Naive B cell (primary cell): ENCODE data around the gene LRRK1. TPM values are rescaled to one million over a fixed set of nuclear protein-coding genes. Genes with fewer than 3 reads are reported as not detected.

Experiments
- ATAC-seq, 2 donors: fragments of 150-1000 bp; cut with Tn5 transposase; 2 replicates each; pipeline ENCODE4 v1.10.0; 2021; ENCODE audit warnings: low read depth in 2 of 2, mild to moderate bottlenecking in 2 of 2, moderate library complexity in 2 of 2
- DNase-seq: peaks from one replicate; pipeline ENCODE4 v3.0.0; 2022
- H3K27ac Mint-ChIP-seq, 6 donors: one replicate each; pipeline ENCODE4 v1.8.0; 2020 to 2022; ENCODE audit warnings: mild to moderate bottlenecking in 6 of 6, mixed read lengths in 6 of 6, moderate library complexity in 5 of 6, inconsistent platforms in 2 of 6
- H3K27me3 Mint-ChIP-seq, 3 donors: one replicate each; pipeline ENCODE4 v1.8.0; 2021 to 2022; ENCODE audit warnings: mixed read lengths in 3 of 3, mild to moderate bottlenecking in 1 of 3
- H3K36me3 Mint-ChIP-seq, 2 donors: one replicate each; pipeline ENCODE4 v1.8.0; 2020 to 2022; ENCODE audit warnings: mixed read lengths in 2 of 2, inconsistent platforms in 1 of 2, mild to moderate bottlenecking in 1 of 2
- H3K4me1 Mint-ChIP-seq, 3 donors: one replicate each; pipeline ENCODE4 v1.8.0; 2020 to 2022; ENCODE audit warnings: mixed read lengths in 3 of 3, inconsistent platforms in 1 of 3, mild to moderate bottlenecking in 1 of 3, moderate library complexity in 1 of 3
- H3K4me3 Mint-ChIP-seq, 8 donors: one replicate each; pipeline ENCODE4 v1.8.0; 2020 to 2022; ENCODE audit warnings: mild to moderate bottlenecking in 8 of 8, mixed read lengths in 8 of 8, moderate library complexity in 8 of 8, inconsistent platforms in 2 of 8
- H3K9me3 Mint-ChIP-seq, 7 donors: one replicate each; pipeline ENCODE4 v1.8.0; 2020 to 2022; ENCODE audit warnings: mixed read lengths in 7 of 7, mild to moderate bottlenecking in 5 of 7, inconsistent platforms in 2 of 7, moderate library complexity in 1 of 7
- polyA plus RNA-seq, 6 donors: library from polyadenylated mRNA; unstranded; fragments of 300-500 nt; fragmentation: Illumina TruSeq; gene quantifications; one replicate each; pipeline ENCODE4 v1.2.3, GENCODE V29; 2021; ENCODE audit warnings: low read depth in 6 of 6

The LRRK1 gene
- polyA plus RNA-seq, 6 donors from 2014 or later: 3.4 to 10.3 (median 6.0) TPM

DNA sequence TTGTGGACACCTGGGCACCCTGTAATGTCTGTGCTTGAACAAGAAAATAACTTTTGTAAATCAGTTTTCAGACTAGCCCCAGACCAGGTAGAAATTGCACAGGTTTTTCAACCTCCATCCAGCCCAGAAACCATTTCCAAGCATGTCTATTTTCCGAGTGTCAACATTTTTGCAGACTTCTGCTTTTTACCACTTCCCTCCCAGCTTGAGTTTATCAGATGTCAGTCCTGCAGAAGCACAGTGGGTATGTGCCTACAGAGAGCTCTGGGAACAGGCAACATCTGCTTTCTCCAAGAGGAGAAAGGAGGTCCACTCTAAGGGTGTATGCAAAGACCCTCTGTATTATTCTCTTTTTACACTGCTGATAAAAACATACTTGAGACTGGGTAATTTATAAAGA, 83.9 kb downstream of the LRRK1 start:
- Mint-ChIP-seq H3K4me1 (peaks cover 12 to 23% (median 17%) of the 10 kb centered on the region in 3 donors), H3K4me3 (no peak overlapping the region), H3K9me3 (peaks cover 0 to 7% (median 0%) of the 10 kb centered on the region in 7 donors), H3K36me3 (peaks cover 17 to 21% of the 10 kb centered on the region in 2 donors), H3K27ac (peak overlapping the region in 1 of 6 donors; percentile 30), H3K27me3 (no peaks in the 10 kb centered on the region)
- ATAC-seq: no peak
- DNase-seq: no peak

DNA sequence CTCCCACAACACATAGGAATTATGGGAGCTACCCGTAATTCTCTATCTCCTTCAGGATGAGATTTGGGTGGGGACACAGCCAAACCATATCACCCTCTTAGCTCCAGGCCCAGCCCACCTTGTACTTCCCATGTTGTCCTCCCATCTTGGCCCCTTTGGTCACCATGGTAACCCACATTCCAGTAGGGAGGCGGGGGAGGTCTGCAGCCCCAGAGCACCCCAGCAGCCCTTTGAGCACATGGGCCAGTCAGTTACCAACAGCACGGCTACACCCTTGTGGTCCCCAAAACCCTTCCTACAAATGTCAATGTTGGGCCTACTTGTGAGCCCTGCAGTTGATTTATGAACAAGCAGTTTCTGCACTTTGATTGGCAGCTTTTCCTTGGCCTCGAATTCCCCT, 84.5 kb downstream of the LRRK1 start:
- Mint-ChIP-seq H3K27ac (no peak overlapping the region), H3K4me3 (no peak overlapping the region)

DNA sequence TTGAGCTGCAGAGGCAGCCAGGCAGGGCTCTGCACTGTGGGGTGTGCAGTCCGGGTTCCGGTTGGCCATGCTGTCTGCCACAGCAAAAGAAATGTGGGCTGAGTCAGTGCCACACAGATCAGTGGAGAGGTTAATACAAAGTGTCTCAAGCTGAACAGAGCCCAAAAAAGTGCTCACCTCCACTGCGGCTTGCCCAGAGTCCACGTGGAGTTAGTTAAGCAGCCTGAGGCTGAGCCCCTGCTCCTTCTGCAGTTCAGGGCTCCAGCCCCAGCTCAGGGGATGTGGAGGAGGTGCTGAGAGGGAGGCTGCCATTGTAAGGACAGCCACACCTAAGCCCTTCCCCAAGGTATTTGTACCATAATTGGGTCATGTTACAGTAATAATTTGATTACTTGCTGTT, 85.3 kb downstream of the LRRK1 start:
- H3K27me3 Mint-ChIP-seq: no peaks in the 10 kb centered on the region
- H3K27ac Mint-ChIP-seq: no peak overlapping the region
- H3K9me3 Mint-ChIP-seq: peaks cover 0 to 7% (median 2%) of the 10 kb centered on the region in 7 donors
- peaks cover 17 to 21% of the 10 kb centered on the region in 2 donors for H3K36me3 Mint-ChIP-seq
- ATAC-seq (no peak), DNase-seq (no peak)
- peak overlapping the region in 1 of 8 donors; percentile 29 for H3K4me3 Mint-ChIP-seq
- peaks cover 21 to 30% (median 21%) of the 10 kb centered on the region in 3 donors for H3K4me1 Mint-ChIP-seq

More for the DNA sequence above, 84.5 kb downstream of the LRRK1 start:
- DNase-seq: no peak
- no peak for ATAC-seq
- H3K27me3 Mint-ChIP-seq: no peaks in the 10 kb centered on the region
- peaks cover 17 to 21% of the 10 kb centered on the region in 2 donors for H3K36me3 Mint-ChIP-seq
- H3K4me1 Mint-ChIP-seq: peaks cover 18 to 29% (median 19%) of the 10 kb centered on the region in 3 donors
- H3K9me3 Mint-ChIP-seq: peaks cover 0 to 7% (median under 1%) of the 10 kb centered on the region in 7 donors

DNA sequence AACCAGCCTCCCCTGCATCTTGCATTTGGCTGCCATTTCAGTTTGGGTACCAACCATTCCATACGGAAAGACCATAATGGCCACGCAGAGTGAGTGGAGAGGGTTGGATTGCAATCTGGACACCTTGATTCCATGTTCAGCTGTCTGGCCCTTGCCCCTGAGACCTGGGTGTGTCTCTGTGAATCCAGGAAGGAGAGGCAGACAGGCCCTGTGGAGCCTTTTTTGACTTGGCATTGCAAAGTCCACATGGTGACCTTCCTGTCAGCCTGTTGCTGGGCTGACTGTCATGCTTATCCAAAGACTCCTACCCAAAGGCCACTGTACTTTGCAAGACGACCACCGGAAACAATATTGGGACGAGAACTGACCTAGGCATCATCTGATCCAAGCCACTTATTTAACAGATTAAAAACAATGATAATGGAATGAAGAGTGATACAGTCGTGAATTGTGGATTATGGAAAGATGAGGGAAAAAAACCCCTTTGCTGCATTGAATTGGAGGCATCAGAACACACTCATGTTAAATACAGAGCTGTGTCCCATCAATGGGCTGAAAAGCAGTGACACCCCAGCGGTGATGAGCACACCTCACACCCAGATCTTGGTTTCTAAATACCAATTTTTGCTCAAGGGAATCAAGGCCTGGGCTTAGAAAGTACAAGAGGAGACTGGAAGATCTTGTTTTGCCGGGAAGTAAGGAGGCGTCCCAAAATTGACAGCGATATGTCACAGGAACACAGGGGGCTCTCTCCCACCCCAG, 86.0 kb downstream of the LRRK1 start:
- Mint-ChIP-seq H3K27ac (peak overlapping the region in 1 of 6 donors; percentile 33), H3K36me3 (peaks cover 14 to 21% of the 10 kb centered on the region in 2 donors), H3K4me3 (peak overlapping the region in 1 of 8 donors; percentile 27), H3K4me1 (peaks cover 21 to 30% (median 21%) of the 10 kb centered on the region in 3 donors), H3K27me3 (no peaks in the 10 kb centered on the region), H3K9me3 (peaks cover 0 to 7% (median 2%) of the 10 kb centered on the region in 7 donors)
- no peak for ATAC-seq
- no peak for DNase-seq

DNA sequence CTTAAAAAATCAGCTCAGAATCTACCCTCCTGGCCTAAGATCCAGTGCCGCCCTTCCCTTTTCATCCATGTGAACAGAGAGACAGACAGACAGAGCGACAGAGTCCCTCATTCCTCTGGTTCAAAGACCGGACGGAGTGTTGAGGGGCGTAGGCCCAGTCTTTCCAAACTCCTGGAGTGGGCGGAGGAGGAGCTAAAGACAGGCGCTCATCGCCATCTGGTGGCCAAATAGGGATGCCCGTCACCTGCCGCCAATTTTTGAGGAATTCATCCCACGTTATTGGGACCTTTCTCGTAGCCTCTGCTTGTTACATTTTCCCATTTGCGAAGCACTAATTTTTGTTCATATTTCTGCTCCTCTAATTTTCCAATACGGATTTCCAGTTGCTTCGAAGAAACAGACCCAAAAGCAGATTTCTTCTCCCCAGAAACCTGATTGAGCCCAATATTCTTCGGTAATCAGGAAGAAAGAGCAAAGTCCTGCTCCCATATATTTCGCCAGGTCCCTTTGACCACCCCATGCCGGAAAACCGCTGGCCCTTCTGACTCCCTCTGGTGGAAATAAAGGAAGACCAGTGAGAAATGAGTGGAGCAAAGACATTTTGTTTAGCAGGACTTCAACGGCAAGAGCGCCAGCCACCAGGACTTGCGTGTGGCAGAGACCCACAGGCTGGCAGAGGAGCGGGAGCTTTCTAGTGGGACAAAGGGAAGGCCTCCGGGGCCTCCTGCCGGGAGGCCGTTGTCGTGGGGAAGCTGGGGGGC, 88.0 kb downstream of the LRRK1 start:
- peak; percentile 66 for DNase-seq
- Mint-ChIP-seq H3K36me3 (peaks cover 7 to 21% of the 10 kb centered on the region in 2 donors), H3K9me3 (peaks cover 0 to 7% (median 2%) of the 10 kb centered on the region in 7 donors), H3K27me3 (no peaks in the 10 kb centered on the region), H3K27ac (peak overlapping the region in 1 of 6 donors; percentile 84), H3K4me1 (peaks cover 15 to 26% (median 21%) of the 10 kb centered on the region in 3 donors), H3K4me3 (peak overlapping the region; percentile 78 to 94 (median 88))
- peak; percentile 42 to 52 for ATAC-seq

DNA sequence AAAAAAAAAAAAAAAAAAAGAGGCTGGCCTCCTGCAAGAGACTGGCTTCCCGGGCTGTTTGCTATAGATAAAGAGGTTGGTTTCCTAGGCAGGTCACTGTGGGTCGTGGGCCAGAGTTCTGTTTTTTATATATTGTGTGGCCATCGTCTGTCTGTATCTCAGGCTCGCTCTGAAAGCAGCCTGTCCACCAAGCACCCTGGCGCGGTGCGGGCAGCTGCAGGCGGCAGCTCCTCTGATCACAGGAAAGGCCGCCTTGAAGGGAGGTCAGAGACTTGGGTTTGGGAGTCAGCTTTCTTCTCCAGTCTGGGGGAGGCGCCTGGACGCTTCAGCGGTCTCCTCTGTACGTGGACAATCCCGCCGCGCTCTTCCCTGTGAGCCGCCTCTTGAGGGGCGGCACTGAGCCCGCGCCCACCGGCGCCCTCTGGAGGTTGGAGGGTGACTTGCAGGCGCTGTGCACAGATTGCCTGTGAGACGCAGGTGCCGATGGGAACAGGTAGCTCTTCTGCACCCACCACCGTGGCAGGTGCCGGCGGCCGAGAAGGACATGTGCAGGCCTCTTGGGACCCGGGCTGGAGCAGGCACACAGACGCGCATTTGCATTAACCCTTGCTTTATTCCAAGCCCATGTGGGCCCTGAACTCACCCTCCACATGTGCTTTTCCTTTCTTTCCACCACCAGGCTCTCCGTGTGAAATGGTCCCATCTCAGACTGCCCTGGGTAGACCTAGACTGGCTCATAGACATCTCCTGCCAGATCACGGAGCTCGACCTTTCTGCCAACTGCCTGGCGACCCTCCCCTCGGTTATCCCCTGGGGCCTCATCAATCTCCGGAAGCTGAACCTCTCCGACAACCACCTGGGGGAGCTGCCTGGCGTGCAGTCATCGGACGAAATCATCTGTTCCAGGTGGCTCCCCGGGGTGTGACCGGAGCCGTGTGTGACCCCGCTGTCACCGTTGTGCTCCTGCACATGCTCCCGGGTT, 89.3 kb downstream of the LRRK1 start:
- Mint-ChIP-seq H3K27ac (peak overlapping the region in 3 of 6 donors; percentile 3 to 82 (median 80)), H3K36me3 (peaks cover 7 to 18% of the 10 kb centered on the region in 2 donors), H3K27me3 (no peaks in the 10 kb centered on the region), H3K4me1 (peaks cover 12 to 23% (median 21%) of the 10 kb centered on the region in 3 donors), H3K9me3 (peaks cover 0 to 7% (median 2%) of the 10 kb centered on the region in 7 donors), H3K4me3 (peak overlapping the region; percentile 78 to 94 (median 88))
- ATAC-seq: peak; percentile 89 to 90
- peak; percentile 80 for DNase-seq

DNA sequence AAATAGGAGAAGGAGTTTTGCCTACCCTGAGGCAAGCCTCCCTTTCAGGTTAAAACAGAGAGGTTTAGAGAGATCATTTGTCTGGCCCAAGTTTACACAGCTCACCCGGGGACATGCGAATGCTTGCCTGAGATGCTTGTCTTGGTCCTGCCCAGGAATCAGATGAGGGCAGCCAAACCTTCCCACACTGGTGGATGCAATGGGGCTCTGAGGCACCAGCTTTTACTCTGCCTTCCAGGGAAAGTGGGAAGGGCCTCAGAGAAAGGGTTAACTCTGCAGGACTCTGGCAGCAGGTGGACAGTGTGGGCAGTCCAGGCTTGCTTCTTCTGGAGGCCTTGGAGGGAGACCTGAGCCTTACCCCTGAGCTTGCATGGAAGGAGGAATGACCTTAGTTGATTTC, 90.0 kb downstream of the LRRK1 start:
- peaks cover 7 to 10% of the 10 kb centered on the region in 2 donors for H3K36me3 Mint-ChIP-seq
- H3K27me3 Mint-ChIP-seq: no peaks in the 10 kb centered on the region
- H3K4me1 Mint-ChIP-seq: peaks cover 12 to 23% (median 21%) of the 10 kb centered on the region in 3 donors
- no peak overlapping the region for H3K27ac Mint-ChIP-seq
- ATAC-seq (no peak), DNase-seq (no peak)
- H3K9me3 Mint-ChIP-seq: peaks cover 0 to 7% (median 2%) of the 10 kb centered on the region in 7 donors
- H3K4me3 Mint-ChIP-seq: peak overlapping the region in 4 of 8 donors; percentile 33 to 92 (median 83)

DNA sequence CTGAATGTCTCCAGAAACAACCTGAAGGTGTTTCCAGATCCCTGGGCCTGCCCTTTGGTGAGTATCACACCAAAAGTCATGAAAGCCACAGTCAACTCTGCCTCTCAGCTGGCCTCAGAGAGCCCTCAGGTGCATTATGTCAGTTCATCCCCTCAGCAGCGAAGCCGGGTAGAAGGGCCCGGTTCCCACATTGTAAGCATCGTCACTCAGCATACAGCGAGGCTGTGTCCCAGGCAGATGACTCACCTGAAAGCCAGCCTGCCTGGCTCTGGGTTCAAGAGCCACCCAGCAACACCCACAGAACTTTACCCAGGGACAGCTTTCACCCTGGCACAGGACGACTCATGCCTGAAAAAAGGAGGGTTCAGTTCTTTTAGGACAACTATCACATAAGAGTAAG, 91.6 kb downstream of the LRRK1 start:
- no peak overlapping the region for H3K4me3 Mint-ChIP-seq
- no peaks in the 10 kb centered on the region for H3K27me3 Mint-ChIP-seq
- peaks cover 12 to 23% (median 21%) of the 10 kb centered on the region in 3 donors for H3K4me1 Mint-ChIP-seq
- no peak for DNase-seq
- H3K36me3 Mint-ChIP-seq: peaks cover 0 to 7% of the 10 kb centered on the region in 2 donors
- no peak for ATAC-seq
- no peak overlapping the region for H3K27ac Mint-ChIP-seq
- peaks cover 0 to 2% (median 0%) of the 10 kb centered on the region in 7 donors for H3K9me3 Mint-ChIP-seq

DNA sequence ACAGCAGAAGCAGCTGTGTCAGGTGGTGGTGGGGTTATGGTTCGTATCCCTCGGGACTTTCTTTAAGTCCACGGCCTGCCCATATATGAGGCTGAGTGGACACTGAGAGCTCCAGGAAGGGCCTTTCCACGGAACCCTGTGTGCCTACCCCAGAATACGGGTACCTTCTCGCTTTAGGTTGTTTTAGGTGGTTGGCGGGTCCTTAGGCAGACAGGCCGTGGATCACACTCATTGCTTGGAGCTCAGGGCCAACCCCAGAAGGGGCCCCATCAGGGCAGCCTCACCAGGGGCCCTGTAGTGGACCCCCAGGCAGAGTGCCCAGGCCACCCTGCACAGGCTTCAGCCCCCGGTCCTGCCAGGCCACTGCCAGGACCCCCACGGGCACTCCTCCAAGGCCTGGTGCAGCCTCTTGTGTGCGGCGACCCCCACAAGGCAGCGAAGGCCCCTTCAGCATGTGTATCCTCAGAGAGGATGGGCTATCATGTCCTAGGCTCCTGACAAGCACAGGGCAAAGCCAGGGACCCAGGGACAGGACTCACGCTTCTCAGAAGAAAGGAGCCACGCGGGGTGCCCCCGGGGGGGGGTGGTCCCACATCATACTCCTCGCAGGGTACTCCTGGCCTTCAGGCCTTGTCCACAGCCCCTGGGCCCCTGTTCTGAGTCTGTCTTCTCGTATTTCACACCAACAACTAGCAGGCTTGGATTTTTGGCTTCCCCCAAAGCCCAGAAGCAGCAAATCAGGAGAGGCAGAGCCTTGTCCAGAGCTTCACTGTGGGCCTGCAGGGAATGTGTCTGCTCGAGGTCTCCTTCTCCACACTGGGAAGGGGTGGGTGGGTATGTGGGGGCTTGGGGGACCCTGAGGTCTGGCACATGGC, 93.4 kb downstream of the LRRK1 start:
- H3K4me3 Mint-ChIP-seq: no peak overlapping the region
- no peak for ATAC-seq
- peak overlapping the region in 1 of 6 donors; percentile 29 for H3K27ac Mint-ChIP-seq
- peaks cover 0 to 2% (median 0%) of the 10 kb centered on the region in 7 donors for H3K9me3 Mint-ChIP-seq
- H3K4me1 Mint-ChIP-seq: peaks cover 8 to 14% (median 14%) of the 10 kb centered on the region in 3 donors
- peaks cover 0 to 7% of the 10 kb centered on the region in 2 donors for H3K36me3 Mint-ChIP-seq
- no peak for DNase-seq
- H3K27me3 Mint-ChIP-seq: no peaks in the 10 kb centered on the region

DNA sequence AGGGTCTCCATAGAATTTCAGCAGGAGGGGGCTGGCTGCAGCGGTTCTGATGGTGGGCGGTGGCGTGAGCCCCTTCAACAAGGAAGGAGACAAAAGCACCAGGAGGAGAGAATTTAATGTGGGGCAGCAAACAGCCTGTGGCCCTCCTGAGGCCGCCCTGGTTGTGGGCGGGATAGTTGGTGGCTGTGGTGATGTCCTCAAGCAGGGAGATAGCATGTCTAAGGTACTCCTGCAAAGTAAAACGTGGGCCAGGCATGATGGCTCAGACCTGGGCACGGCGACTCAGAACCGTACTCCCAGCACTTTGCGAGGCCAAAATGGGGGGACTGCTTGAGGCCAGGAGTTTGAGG, 94.0 kb downstream of the LRRK1 start:
- H3K27me3 Mint-ChIP-seq: no peaks in the 10 kb centered on the region
- peak overlapping the region in 1 of 8 donors; percentile 33 for H3K4me3 Mint-ChIP-seq
- DNase-seq (no peak), ATAC-seq (no peak)
- peaks cover 0 to 2% (median 0%) of the 10 kb centered on the region in 7 donors for H3K9me3 Mint-ChIP-seq
- peaks cover 0 to 7% of the 10 kb centered on the region in 2 donors for H3K36me3 Mint-ChIP-seq
- peaks cover 4 to 8% (median 7%) of the 10 kb centered on the region in 3 donors for H3K4me1 Mint-ChIP-seq
- no peak overlapping the region for H3K27ac Mint-ChIP-seq

DNA sequence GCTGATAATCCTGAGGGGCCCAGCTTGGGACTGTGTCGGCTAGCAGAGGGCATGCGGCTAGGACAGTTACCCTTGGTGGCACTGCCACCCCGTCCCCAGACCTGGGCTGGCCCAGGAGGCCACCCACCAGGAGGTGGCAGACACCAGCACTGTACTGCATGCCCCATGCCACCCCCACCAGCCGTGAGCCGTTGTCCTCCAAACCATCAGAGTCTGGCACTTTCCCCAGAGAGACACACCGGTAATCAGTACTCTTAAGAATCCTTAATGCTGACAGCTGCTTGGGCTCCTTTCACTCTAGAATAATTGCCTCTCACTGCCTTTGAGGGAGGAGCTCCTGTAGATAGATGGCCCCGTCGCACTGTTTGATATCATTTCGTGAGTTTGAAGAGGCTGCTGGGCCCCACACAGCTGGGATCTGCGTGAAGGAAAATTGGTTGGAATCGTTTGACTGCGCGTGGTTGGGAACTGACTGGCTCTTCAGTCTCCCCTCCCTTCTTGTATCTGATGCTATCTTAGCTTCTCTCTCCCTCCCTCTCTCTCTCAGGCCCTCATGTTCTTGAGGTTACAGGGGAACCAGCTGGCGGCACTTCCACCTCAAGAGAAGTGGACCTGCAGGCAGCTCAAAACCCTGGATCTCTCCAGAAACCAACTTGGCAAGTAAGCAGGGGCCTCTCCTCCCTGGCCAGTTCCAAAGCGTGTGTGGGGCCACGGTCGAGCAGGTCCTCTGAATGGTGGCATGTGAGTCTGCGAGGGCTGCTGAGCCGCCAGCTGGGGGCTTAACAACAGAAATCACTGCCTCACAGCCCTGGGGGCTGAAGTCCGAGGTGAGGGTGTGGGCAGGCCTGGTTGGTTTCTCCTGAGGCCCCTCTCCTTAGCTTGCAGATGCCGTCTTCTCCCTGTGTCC, 94.9 kb downstream of the LRRK1 start:
- no peaks in the 10 kb centered on the region for H3K9me3 Mint-ChIP-seq
- H3K27me3 Mint-ChIP-seq: no peaks in the 10 kb centered on the region
- peak overlapping the region in 1 of 8 donors; percentile 72 for H3K4me3 Mint-ChIP-seq
- H3K36me3 Mint-ChIP-seq: peaks cover 0 to 7% of the 10 kb centered on the region in 2 donors
- DNase-seq: no peak
- H3K27ac Mint-ChIP-seq: no peak overlapping the region
- peaks cover 0 to 2% (median 0%) of the 10 kb centered on the region in 3 donors for H3K4me1 Mint-ChIP-seq
- no peak for ATAC-seq
